WTC11 (cell line): ENCODE data around the gene ZNF532.

ENCODE experiments used
- CTCF ChIP-seq: fragments of 200-600 bp; IDR thresholded peaks from 2 replicates; pipeline ENCODE4 v1.8.0; 2022; ENCODE audit warnings: antibody characterized with exemption
- KAT7 ChIP-seq: sonication (generic); formaldehyde crosslinking; IDR thresholded peaks from 2 replicates; pipeline ENCODE4 v1.8.1; 2023; ENCODE audit warnings: missing genetic modification reagents, mild to moderate bottlenecking, borderline replicate concordance
- MLX ChIP-seq: sonication (generic); formaldehyde crosslinking; IDR thresholded peaks from 2 replicates; pipeline ENCODE4 v1.8.1; 2023; ENCODE audit warnings: mild to moderate bottlenecking, missing genetic modification reagents, moderate library complexity
- NFE2L1 ChIP-seq: sonication (generic); formaldehyde crosslinking; IDR thresholded peaks from 2 replicates; pipeline ENCODE4 v1.8.1; 2023; ENCODE audit warnings: missing genetic modification reagents

GRCh38 chr18:58827428-58827827 lies 37.2 kb upstream of the ZNF532 start:
- TF ChIP-seq KAT7 (no peak), CTCF (no peak), NFE2L1 (CRISPR knock-in tag) (no peak), MLX (no peak)
